ENCODE data around the gene ADAMTS17.
A peak's percentile ranks its signal among the peaks of the same experiment; 100 is the strongest.

ADAMTS17 gene

GRCh38 chr15:100215843-100216169 lies 126.0 kb downstream of the ADAMTS17 start:
- no peak for TF ChIP-seq CTCF (IDR thresholded peaks at IDR 0.05; ENCODE audit: low read length, missing control alignments)
- no peak overlapping the region for H3K4me3 ChIP-seq (replicated peaks; ENCODE audit: low read depth, low read length)
- no peak for DNase-seq (ENCODE audit: low read depth)

- no peak for DNase-seq (ENCODE audit: low read depth)
- H3K4me3 ChIP-seq (replicated peaks; ENCODE audit: low read depth, low read length) = no peak overlapping the region
- no peak for TF ChIP-seq CTCF (IDR thresholded peaks at IDR 0.05; ENCODE audit: low read length, missing control alignments)
Measured at GRCh38 chr15:100215031-100215842, 126.5 kb downstream of the ADAMTS17 start.

- DNase-seq (ENCODE audit: low read depth) = peak; percentile 35
- no peak overlapping the region for H3K4me3 ChIP-seq (replicated peaks; ENCODE audit: low read depth, low read length)
- TF ChIP-seq CTCF (IDR thresholded peaks at IDR 0.05; ENCODE audit: low read length, missing control alignments) = no peak
Measured at GRCh38 chr15:100211855-100212850, 129.6 kb downstream of the ADAMTS17 start.

- TF ChIP-seq CTCF (IDR thresholded peaks at IDR 0.05; ENCODE audit: low read length, missing control alignments) = no peak
- H3K4me3 ChIP-seq (replicated peaks; ENCODE audit: low read depth, low read length) = no peak overlapping the region
- DNase-seq (ENCODE audit: low read depth) = no peak
Measured at GRCh38 chr15:100210338-100210737, 131.4 kb downstream of the ADAMTS17 start.

GRCh38 chr15:100208921-100209603 lies 132.7 kb downstream of the ADAMTS17 start:
- TF ChIP-seq CTCF (IDR thresholded peaks at IDR 0.05; ENCODE audit: low read length, missing control alignments) = no peak
- H3K4me3 ChIP-seq (replicated peaks; ENCODE audit: low read depth, low read length) = no peak overlapping the region
- DNase-seq (ENCODE audit: low read depth) = no peak

GRCh38 chr15:100207053-100207452 lies 134.7 kb downstream of the ADAMTS17 start:
- H3K4me3 ChIP-seq (replicated peaks; ENCODE audit: low read depth, low read length) = no peak overlapping the region
- no peak for DNase-seq (ENCODE audit: low read depth)
- no peak for TF ChIP-seq CTCF (IDR thresholded peaks at IDR 0.05; ENCODE audit: low read length, missing control alignments)
